Endodermal cell (in vitro differentiated cells): ENCODE measurements around the gene EDN2. TPM values are rescaled to one million over a fixed set of nuclear protein-coding genes. Genes with fewer than 3 reads are reported as not detected.

Experiments used
- DNase-seq: peaks from one replicate; pipeline ENCODE4 v3.0.0-alpha.2; 2017
- H3K27ac ChIP-seq: 2 replicates; pipeline ENCODE4 v1.5.1; 2013; ENCODE audit warnings: mild to moderate bottlenecking, low read depth, low read length, moderate library complexity
- H3K27me3 ChIP-seq: 2 replicates; pipeline ENCODE4 v1.6.1; 2013; ENCODE audit warnings: mild to moderate bottlenecking, low read length, moderate library complexity; ENCODE audit not compliant: insufficient read depth, control insufficient read depth, poor library complexity, severe bottlenecking
- H3K36me3 ChIP-seq: 2 replicates; pipeline ENCODE4 v1.7.0; 2013; ENCODE audit warnings: mild to moderate bottlenecking, low read length, moderate library complexity; ENCODE audit not compliant: control insufficient read depth, insufficient read depth
- H3K4me1 ChIP-seq: one replicate; pipeline ENCODE4 v1.7.0; 2013; ENCODE audit warnings: low read length; ENCODE audit not compliant: control insufficient read depth, insufficient read depth
- H3K4me3 ChIP-seq: 2 replicates; pipeline ENCODE4 v1.5.1; 2013; ENCODE audit warnings: mild to moderate bottlenecking, low read length, moderate library complexity
- H3K9ac ChIP-seq: 2 replicates; pipeline ENCODE4 v1.6.1; 2013; ENCODE audit warnings: mild to moderate bottlenecking, low read length, moderate library complexity; ENCODE audit not compliant: poor library complexity, severe bottlenecking; ENCODE audit errors: extremely low read depth
- H3K9me3 ChIP-seq: 2 replicates; pipeline ENCODE4 v1.6.1; 2013; ENCODE audit warnings: mild to moderate bottlenecking, low read length, moderate library complexity; ENCODE audit not compliant: control insufficient read depth
- H3K27ac Mint-ChIP-seq: 2 replicates; pipeline ENCODE4 v1.8.0; 2020; ENCODE audit warnings: mixed read lengths
- H3K27me3 Mint-ChIP-seq: 2 replicates; pipeline ENCODE4 v1.8.0; 2021; ENCODE audit warnings: mild to moderate bottlenecking, mixed read lengths; ENCODE audit not compliant: insufficient read depth
- H3K36me3 Mint-ChIP-seq: 2 replicates; pipeline ENCODE4 v1.8.0; 2020; ENCODE audit warnings: low read depth, mixed read lengths
- H3K4me1 Mint-ChIP-seq: 2 replicates; pipeline ENCODE4 v1.8.0; 2020; ENCODE audit warnings: mixed read lengths
- H3K4me3 Mint-ChIP-seq: 2 replicates; pipeline ENCODE4 v1.8.0; 2020; ENCODE audit warnings: mild to moderate bottlenecking, moderate library complexity, mixed read lengths
- H3K9me3 Mint-ChIP-seq: 2 replicates; pipeline ENCODE4 v1.8.0; 2020; ENCODE audit warnings: mild to moderate bottlenecking, mixed read lengths
- CTCF ChIP-seq: fragments of 200-600 bp; sonication (generic); conservative IDR thresholded peaks from 2 replicates; pipeline ENCODE4 v1.5.0; 2021; ENCODE audit warnings: antibody characterized with exemption, mild to moderate bottlenecking
- WGBS, 2 experiments: methylation state at CpG; one replicate each; pipeline versions ENCODE4 v1.1.5 to v1.1.7; 2013; ENCODE audit warnings: missing lambda C conversion rate in 2 of 2, mixed read lengths in 1 of 2; ENCODE audit not compliant: insufficient coverage in 1 of 2, insufficient read length in 1 of 2; 5-methylcytosine and 5-hydroxymethylcytosine counted together
- total RNA-seq, 2 donors: library from RNA; stranded (reverse); fragmentation: NEBNext Ultra II Directional in 1 of 2; extraction: Animal tissue kit (Norgen Biotek cat#: 25700) in 1 of 2; gene quantifications; 2 replicates in 1 of 2; 3 replicates in 1 of 2; pipeline ENCODE4 v1.2.1, GENCODE V29; 2021

The EDN2 gene
- total RNA-seq, 2 donors from 2014 or later: not detected

DNA sequence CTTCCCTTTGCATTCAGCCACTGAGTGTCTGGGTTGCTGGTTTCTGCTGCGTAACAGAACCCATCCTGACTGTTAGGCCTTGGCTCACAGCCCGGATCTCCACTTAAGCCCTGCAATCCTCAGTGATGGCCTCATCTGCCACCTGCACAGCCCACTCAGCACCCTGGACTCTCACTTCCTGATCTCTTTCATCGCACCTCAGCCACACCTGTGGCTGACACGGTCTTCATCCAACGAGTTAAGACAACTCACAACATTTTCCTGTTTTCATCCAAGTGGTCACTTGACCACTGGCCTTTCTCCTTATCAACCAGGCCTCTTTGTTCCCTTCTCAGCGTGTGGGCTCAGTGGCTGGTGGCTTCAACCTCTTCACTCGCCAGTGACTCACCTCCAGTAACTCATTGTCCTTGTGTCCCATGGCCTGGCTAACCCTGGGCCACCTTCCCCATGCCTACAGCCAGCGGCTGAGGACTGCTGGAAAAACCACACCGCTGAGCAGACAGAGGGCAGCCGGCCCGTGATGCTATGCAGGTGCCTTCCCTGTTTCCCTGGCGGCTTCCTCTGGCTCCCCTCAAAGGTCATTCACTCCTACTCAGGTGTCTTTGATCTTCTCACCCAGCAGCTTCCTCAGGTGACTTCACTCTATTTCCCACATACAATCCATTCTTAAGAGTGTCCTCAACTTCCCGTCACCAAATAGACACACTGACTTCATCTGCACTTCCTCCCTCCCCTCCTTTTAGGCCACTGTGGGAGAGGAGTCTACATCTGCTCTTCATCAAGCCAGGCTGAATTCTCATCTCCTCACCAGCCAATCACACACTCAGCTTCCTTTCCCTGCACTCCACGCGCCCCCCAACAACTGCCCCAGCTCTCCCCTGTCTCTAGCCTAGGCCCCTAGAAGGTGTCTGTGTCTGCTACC lies 19.9 kb upstream of the EDN2 start:
- peak overlapping the region; percentile 56 for H3K27ac Mint-ChIP-seq
- no peak overlapping the region for H3K27ac ChIP-seq

GRCh38 chr1:41503538-41504113 lies 19.1 kb upstream of the EDN2 start:
- Mint-ChIP-seq H3K9me3 (no peaks in the 10 kb centered on the region), H3K27ac (peak overlapping the region; percentile 69), H3K27me3 (no peaks in the 10 kb centered on the region), H3K4me3 (no peak overlapping the region), H3K36me3 (no peaks in the 10 kb centered on the region), H3K4me1 (peaks cover 22% of the 10 kb centered on the region)
- 89 to 92% methylated on average over 11 of the region's 11 CpGs for WGBS, 2 experiments
- peak; percentile 57 for TF ChIP-seq CTCF
- peak; percentile 61 for DNase-seq
- H3K4me1 ChIP-seq: peaks cover 9% of the 10 kb centered on the region
- H3K27me3 ChIP-seq: no peaks in the 10 kb centered on the region
- H3K36me3 ChIP-seq: no peaks in the 10 kb centered on the region
- H3K27ac ChIP-seq: no peak overlapping the region
- no peaks in the 10 kb centered on the region for H3K9me3 ChIP-seq
- no peak overlapping the region for H3K4me3 ChIP-seq
- H3K9ac ChIP-seq: no peak overlapping the region

More for the DNA sequence above, 19.9 kb upstream of the EDN2 start:
- Mint-ChIP-seq H3K27me3 (no peaks in the 10 kb centered on the region), H3K36me3 (no peaks in the 10 kb centered on the region), H3K4me1 (peaks cover 22% of the 10 kb centered on the region), H3K9me3 (no peaks in the 10 kb centered on the region), H3K4me3 (no peak overlapping the region)
- Histone ChIP-seq H3K4me1 (peaks cover 9% of the 10 kb centered on the region), H3K36me3 (no peaks in the 10 kb centered on the region), H3K9ac (no peak overlapping the region), H3K27me3 (no peaks in the 10 kb centered on the region), H3K9me3 (no peaks in the 10 kb centered on the region), H3K4me3 (no peak overlapping the region)
- no peak for TF ChIP-seq CTCF
- 90 to 92% methylated on average over 15 of the region's 15 CpGs for WGBS, 2 experiments
- peak; percentile 70 for DNase-seq

DNA sequence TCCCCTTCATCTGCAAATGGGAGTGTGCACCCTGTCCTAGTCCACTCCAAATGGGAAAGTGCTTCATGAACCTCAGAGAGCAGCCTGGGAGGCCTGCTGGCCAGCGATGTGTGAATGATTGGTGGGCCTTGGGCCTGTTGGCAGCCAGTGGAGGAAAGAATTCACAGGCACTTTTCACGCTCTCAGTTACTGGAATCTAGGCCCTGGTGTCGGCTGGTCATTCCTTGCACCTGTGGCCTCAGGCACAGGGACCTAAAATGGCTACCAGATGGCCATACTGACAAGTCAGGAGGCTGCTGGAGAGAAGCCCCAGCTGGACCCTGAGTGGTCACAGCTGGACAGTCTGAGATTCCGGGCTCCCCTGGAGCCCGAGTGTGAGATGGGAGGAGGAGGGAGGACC lies 18.4 kb upstream of the EDN2 start:
- no peaks in the 10 kb centered on the region for H3K36me3 Mint-ChIP-seq
- no peak overlapping the region for H3K27ac Mint-ChIP-seq
- H3K27ac ChIP-seq: no peak overlapping the region

More for the DNA sequence above, 18.4 kb upstream of the EDN2 start:
- Histone ChIP-seq H3K36me3 (no peaks in the 10 kb centered on the region), H3K4me1 (peaks cover 9% of the 10 kb centered on the region), H3K9me3 (no peaks in the 10 kb centered on the region), H3K27me3 (no peaks in the 10 kb centered on the region), H3K4me3 (no peak overlapping the region), H3K9ac (no peak overlapping the region)
- no peaks in the 10 kb centered on the region for H3K9me3 Mint-ChIP-seq
- no peak for DNase-seq
- H3K4me1 Mint-ChIP-seq: peaks cover 22% of the 10 kb centered on the region
- 94 to 100% methylated on average over 2 to 5 of the region's 5 CpGs for WGBS, 2 experiments
- H3K4me3 Mint-ChIP-seq: no peak overlapping the region
- TF ChIP-seq CTCF: no peak
- H3K27me3 Mint-ChIP-seq: no peaks in the 10 kb centered on the region
